ENCODE results near the gene ZSCAN22. TPM values are rescaled to one million over a fixed set of nuclear protein-coding genes. Genes with fewer than 3 reads are reported as not detected.

The ZSCAN22 gene
- total RNA-seq, 2 donors from 2014 or later = 2.7 to 4.1 TPM

- Histone ChIP-seq H3K27me3 (replicated peaks; ENCODE audit: insufficient read depth) (no peaks in the 10 kb centered on the region), H3K4me3 (peak overlapping the region in 1 of 2 donors; percentile 67), H3K27ac (peak overlapping the region; percentile 92 to 94), H3K4me1 (replicated peaks) (peaks cover 12% of the 10 kb centered on the region), H3K9me3 (no peaks in the 10 kb centered on the region), H3K36me3 (no peaks in the 10 kb centered on the region)
- DNase-seq (ENCODE audit: low spot score) = no peak
- intact Hi-C loops (cut with DNase I) = no loop called here
- 63% methylated on average over 9 of the region's 9 CpGs for WGBS
- TF ChIP-seq CTCF (IDR thresholded peaks at IDR 0.05) = no peak
- no peak for TF ChIP-seq POLR2A (IDR thresholded peaks at IDR 0.05)
- TF ChIP-seq POLR2AphosphoS5 (IDR thresholded peaks at IDR 0.05) = no peak
Observed at GRCh38 chr19:58385313-58385890, 58.6 kb downstream of the ZSCAN22 start.

GRCh38 chr19:58385891-58386575 is 59.2 kb downstream of the ZSCAN22 start:
- Histone ChIP-seq H3K27me3 (replicated peaks; ENCODE audit: insufficient read depth) (no peaks in the 10 kb centered on the region), H3K9me3 (no peaks in the 10 kb centered on the region), H3K36me3 (no peaks in the 10 kb centered on the region), H3K4me3 (peak overlapping the region; percentile 53 to 67), H3K4me1 (replicated peaks) (peaks cover 12% of the 10 kb centered on the region), H3K27ac (peak overlapping the region; percentile 92 to 94)
- TF ChIP-seq CTCF (IDR thresholded peaks at IDR 0.05) = no peak
- TF ChIP-seq POLR2A (IDR thresholded peaks at IDR 0.05) = no peak
- TF ChIP-seq POLR2AphosphoS5 (IDR thresholded peaks at IDR 0.05) = no peak
- 9% methylated on average over 21 of the region's 36 CpGs for WGBS
- intact Hi-C loops (cut with DNase I) = no loop called here
- DNase-seq (ENCODE audit: low spot score) = no peak

GRCh38 chr19:58386576-58387337 is 60.0 kb downstream of the ZSCAN22 start, which contains the start of gene RPS5:
TSS of gene RPS5 (plus strand) at chr19:58387269. CDS start at chr19:58388138, 869 bp downstream.
- peak within 1 kb of the TSS; percentile 92 to 94 for H3K27ac ChIP-seq
- DNase-seq (ENCODE audit: low spot score) = peak; percentile 95
- intact Hi-C loops (cut with DNase I) = no loop called here
- no peaks in the 10 kb centered on the region for H3K36me3 ChIP-seq
- H3K4me1 ChIP-seq (replicated peaks) = peaks cover 10% of the 10 kb centered on the region
- H3K9me3 ChIP-seq = no peaks in the 10 kb centered on the region
- TF ChIP-seq POLR2AphosphoS5 (IDR thresholded peaks at IDR 0.05) (peak; percentile 98), POLR2A (IDR thresholded peaks at IDR 0.05) (peak; percentile 36), CTCF (IDR thresholded peaks at IDR 0.05) (peak in 2 of 4 experiments; percentile 7 to 12)
- H3K4me3 ChIP-seq = peak within 1 kb of the TSS; percentile 53 to 67
- under 1% methylated on average over 58 of the region's 64 CpGs for WGBS
- H3K27me3 ChIP-seq (replicated peaks; ENCODE audit: insufficient read depth) = no peaks in the 10 kb centered on the region

GRCh38 chr19:58387338-58388174 is 60.8 kb downstream of the ZSCAN22 start:
- Histone ChIP-seq H3K4me3 (peak overlapping the region; percentile 53 to 67), H3K9me3 (no peaks in the 10 kb centered on the region), H3K4me1 (replicated peaks) (peaks cover 7% of the 10 kb centered on the region), H3K27me3 (replicated peaks; ENCODE audit: insufficient read depth) (no peaks in the 10 kb centered on the region), H3K27ac (peak overlapping the region; percentile 92 to 94), H3K36me3 (peaks cover 0 to under 1% of the 10 kb centered on the region in 2 donors)
- no peak for DNase-seq (ENCODE audit: low spot score)
- 8% methylated on average over 39 of the region's 39 CpGs for WGBS
- TF ChIP-seq POLR2AphosphoS5 (IDR thresholded peaks at IDR 0.05) (no peak), POLR2A (IDR thresholded peaks at IDR 0.05) (no peak)
- intact Hi-C loops (cut with DNase I) = no loop called here
